Measurements from ENCODE around the gene PLCL1. TPM values are rescaled to one million over a fixed set of nuclear protein-coding genes. Genes with fewer than 3 reads are reported as not detected.

Gene PLCL1
- total RNA-seq, 3 donors from 2014 or later = 6.6 to 11.3 (median 11.1) TPM

- no peak for TF ChIP-seq POLR2AphosphoS5 (IDR thresholded peaks at IDR 0.05)
- TF ChIP-seq POLR2A (IDR thresholded peaks at IDR 0.05) = no peak
- TF ChIP-seq CTCF (IDR thresholded peaks at IDR 0.05) = no peak
- H3K9me3 ChIP-seq = no peaks in the 10 kb centered on the region
- no peak for DNase-seq (ENCODE audit: low spot score in 2 of 2)
- no peaks in the 10 kb centered on the region for H3K27me3 ChIP-seq
- no peak overlapping the region for H3K4me3 ChIP-seq
- intact Hi-C loops (cut with DNase I; ENCODE audit: low total_unique reads) = no loop called here
- H3K27ac ChIP-seq = no peak overlapping the region
- H3K4me1 ChIP-seq = no peaks in the 10 kb centered on the region
- no peaks in the 10 kb centered on the region for H3K36me3 ChIP-seq
Measured at GRCh38 chr2:197915548-197916265, 111.3 kb downstream of the PLCL1 start.

- no peaks in the 10 kb centered on the region for H3K9me3 ChIP-seq
- no peaks in the 10 kb centered on the region for H3K36me3 ChIP-seq
- no peak for DNase-seq (ENCODE audit: low spot score in 2 of 2)
- no peak overlapping the region for H3K4me3 ChIP-seq
- intact Hi-C loops (cut with DNase I; ENCODE audit: low total_unique reads) = no loop called here
- no peaks in the 10 kb centered on the region for H3K4me1 ChIP-seq
- TF ChIP-seq POLR2AphosphoS5 (IDR thresholded peaks at IDR 0.05) = no peak
- no peak for TF ChIP-seq CTCF (IDR thresholded peaks at IDR 0.05)
- no peak for TF ChIP-seq POLR2A (IDR thresholded peaks at IDR 0.05)
- H3K27ac ChIP-seq = no peak overlapping the region
- no peaks in the 10 kb centered on the region for H3K27me3 ChIP-seq
Measured at GRCh38 chr2:197919487-197919886, 115.1 kb downstream of the PLCL1 start.

DNA sequence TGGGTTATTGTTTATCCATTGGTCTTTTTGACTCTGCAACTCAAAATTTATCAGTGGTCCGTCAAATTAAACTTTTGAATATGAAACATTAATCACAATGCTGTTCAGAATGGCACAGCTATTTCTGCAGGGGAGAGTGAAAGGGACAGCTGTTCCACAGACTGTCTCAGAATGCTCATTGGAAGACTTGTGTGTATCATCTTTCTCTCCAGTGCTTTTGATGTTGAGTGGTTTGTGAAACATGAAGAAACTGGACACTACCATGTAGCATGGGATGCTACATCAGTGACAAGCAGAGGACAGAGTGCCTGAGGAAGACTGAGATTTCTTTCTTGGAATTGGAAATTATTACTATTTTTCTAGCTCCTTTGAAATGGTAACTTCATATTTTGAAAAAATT, 115.7 kb downstream of the PLCL1 start:
- H3K36me3 ChIP-seq = no peaks in the 10 kb centered on the region
- TF ChIP-seq POLR2A (IDR thresholded peaks at IDR 0.05) = no peak
- no peak for TF ChIP-seq POLR2AphosphoS5 (IDR thresholded peaks at IDR 0.05)
- no peak for TF ChIP-seq CTCF (IDR thresholded peaks at IDR 0.05)

DNA sequence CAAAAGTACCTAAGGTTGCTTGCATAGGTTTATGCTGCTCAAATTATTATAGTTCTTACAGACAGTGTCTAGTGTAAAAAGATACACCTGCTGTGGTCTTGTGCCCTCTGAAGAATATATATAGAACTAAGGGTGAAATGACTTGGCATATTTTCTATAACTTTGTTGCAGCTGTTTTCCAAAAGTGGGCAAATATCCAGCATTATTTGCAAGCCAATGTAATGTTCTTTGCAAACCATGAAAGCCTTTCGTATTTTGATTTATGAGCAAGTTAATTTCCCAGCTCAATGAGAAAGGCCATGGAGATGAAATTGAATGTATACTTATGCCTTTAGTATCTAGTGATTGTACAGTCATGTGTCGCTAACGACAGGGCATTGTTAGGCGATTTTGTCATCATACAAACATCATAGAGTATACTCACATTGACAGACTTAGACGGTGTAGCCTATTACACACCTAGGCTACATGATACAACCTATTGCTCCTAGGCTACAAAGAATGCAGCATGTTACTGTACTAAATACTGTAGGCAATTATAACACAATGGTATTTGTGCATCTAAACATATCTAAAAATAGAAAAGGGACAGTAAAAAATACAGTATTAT, 116.3 kb downstream of the PLCL1 start:
- Histone ChIP-seq H3K9me3 (no peaks in the 10 kb centered on the region), H3K36me3 (no peaks in the 10 kb centered on the region), H3K27ac (no peak overlapping the region), H3K27me3 (no peaks in the 10 kb centered on the region), H3K4me1 (no peaks in the 10 kb centered on the region), H3K4me3 (no peak overlapping the region)
- DNase-seq (ENCODE audit: low spot score in 2 of 2) = no peak
- intact Hi-C loops (cut with DNase I; ENCODE audit: low total_unique reads) = no loop called here
- no peak for TF ChIP-seq CTCF (IDR thresholded peaks at IDR 0.05)
- no peak for TF ChIP-seq POLR2A (IDR thresholded peaks at IDR 0.05)
- no peak for TF ChIP-seq POLR2AphosphoS5 (IDR thresholded peaks at IDR 0.05)

More for the DNA sequence above, 115.7 kb downstream of the PLCL1 start:
- Histone ChIP-seq H3K4me3 (no peak overlapping the region), H3K27me3 (no peaks in the 10 kb centered on the region), H3K9me3 (no peaks in the 10 kb centered on the region), H3K4me1 (no peaks in the 10 kb centered on the region), H3K27ac (no peak overlapping the region)
- intact Hi-C loops (cut with DNase I; ENCODE audit: low total_unique reads) = no loop called here
- no peak for DNase-seq (ENCODE audit: low spot score in 2 of 2)

- no peak for DNase-seq (ENCODE audit: low spot score in 2 of 2)
- intact Hi-C loops (cut with DNase I; ENCODE audit: low total_unique reads) = no loop called here
- no peak overlapping the region for H3K4me3 ChIP-seq
- H3K27ac ChIP-seq = no peak overlapping the region
- H3K9me3 ChIP-seq = no peaks in the 10 kb centered on the region
- H3K27me3 ChIP-seq = no peaks in the 10 kb centered on the region
- no peaks in the 10 kb centered on the region for H3K4me1 ChIP-seq
- no peak for TF ChIP-seq POLR2AphosphoS5 (IDR thresholded peaks at IDR 0.05)
- TF ChIP-seq CTCF (IDR thresholded peaks at IDR 0.05) = no peak
- TF ChIP-seq POLR2A (IDR thresholded peaks at IDR 0.05) = no peak
- H3K36me3 ChIP-seq = no peaks in the 10 kb centered on the region
Measured at GRCh38 chr2:197924483-197924882, 120.1 kb downstream of the PLCL1 start.

Measured in breast epithelium (tissue), 4 donors.